Dedifferentiated amniotic fluid mesenchymal stem cell (primary cell): ENCODE results near the gene CMSS1.

Experiments
- DNase-seq: peaks from one replicate; pipeline ENCODE4 v3.0.0-alpha.2; 2016; ENCODE audit errors: extremely low spot score

The CMSS1 gene

DNA sequence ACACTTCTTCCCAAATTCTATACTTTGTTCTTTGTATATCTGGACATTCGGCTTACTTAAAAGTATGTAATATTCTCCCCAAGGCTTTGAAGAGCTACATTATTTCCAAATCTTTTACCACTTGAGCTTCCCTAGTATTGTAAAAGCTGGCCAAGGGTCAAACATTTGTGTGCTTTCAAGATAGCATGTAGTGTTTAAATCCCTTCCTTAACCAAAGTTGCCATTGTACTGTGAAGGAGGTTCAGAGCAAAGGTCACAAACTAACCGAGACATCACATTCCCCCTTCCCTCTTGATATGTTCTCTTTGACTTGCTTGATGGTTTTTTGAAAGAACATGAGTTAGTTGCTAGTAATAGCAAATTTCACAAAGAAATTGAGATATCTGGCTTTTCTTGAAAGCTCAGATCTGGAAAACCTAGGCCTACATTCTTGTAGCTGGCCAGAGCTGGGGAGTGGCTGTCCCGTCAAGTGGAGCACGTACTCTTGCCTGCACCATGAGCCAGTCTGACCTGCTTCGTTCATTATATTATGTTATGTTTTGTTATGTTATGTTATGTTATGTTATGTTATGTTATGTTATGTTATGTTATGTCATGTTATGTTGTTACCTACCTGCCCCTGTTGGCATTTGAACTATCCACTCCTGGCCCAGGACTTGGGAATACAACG, 236.4 kb downstream of the CMSS1 start:
- DNase-seq = no peak

DNA sequence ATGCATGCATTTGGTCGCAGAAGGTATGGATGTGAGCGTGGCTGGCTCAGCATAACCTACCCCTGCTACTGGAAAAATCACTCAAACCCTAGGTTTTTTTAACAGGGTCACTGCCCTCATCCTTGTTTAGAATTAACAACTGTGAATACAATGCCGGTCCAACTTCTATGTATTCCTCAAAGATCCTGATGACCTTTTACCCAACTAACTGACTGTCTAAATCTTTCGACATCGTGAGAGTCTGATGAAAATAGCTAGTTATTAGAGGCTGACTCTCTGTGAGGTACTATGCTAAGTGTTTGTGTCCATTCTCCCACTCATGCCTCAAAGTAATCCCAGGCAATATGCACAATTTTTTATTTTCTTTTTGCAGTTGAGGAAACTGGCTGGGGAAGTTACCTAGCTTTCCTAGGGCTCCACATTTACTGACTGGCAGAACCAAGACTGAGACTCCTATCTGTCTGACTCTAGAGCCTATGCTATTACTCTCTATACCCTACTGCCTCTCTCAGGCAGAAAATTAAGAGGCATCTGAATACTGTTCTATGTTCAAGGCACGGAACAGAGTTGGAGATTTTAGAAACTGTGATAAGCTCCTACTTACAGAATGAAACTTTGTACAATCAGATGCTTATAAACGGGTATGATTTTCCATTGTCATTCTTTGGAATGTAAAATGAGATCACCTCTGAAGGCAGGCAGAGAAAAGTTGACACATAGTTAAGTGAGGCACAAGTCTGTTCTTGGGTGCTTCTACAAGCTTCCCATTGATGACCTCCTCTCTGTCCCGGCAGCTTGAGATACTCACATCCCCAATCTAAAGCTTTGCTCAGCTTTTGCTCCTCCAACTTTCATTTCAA, 240.3 kb downstream of the CMSS1 start:
- DNase-seq = no peak

DNA sequence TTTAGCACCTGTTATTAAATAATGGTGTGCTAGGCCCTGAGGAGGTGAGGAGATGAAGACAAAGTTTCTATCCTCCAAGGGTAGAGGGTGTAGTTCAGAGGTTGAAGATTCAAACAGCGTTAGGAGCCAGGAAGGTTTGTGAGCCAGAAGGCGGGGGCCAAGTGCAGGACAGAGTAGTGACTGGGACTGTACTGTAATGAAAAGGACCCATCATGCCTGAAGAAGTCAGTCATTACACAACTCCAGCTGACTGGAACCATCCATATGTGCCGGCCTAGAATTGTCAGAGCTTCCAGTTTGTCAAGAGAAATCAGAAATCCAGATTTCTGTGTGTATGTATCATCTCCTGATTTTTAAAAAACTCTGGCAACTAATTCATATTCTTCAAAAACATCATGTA, 241.8 kb downstream of the CMSS1 start:
- no peak for DNase-seq

DNA sequence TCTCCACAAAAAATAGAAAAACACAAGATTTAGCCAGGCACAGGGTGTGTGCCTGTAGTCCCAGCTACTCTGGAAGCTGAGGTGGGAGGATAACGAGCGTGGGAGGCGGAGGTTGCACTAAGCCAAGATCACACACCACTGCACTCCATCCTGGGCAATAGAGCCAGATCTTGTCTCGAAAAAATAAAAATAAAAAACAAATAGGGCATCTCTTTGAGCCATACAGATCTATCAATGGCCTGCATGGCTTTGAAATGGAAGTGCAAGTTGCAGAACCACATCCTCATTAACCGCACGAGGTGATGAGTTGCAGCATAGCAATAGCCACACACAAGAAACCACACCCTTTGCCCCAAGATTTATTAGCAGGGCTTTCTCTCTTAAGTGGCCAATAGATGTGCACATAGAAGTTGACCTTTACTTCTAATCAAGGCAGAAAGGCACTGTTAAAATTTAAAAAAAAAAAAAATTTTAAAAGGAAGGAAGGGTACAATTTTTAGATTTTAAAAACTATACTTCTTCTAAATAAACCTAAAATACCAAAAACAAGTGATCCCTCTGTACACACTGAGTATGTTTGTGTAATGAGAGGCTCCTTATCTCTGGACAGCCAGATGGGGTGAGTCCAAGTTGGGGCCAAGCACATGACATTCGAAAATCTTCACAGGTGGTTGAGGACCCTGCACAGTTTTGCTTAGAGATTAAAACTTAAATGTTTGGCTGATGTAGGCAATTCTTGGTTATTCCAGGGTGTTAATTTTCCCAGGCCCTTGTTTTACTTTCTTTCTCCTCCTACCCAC, 243.2 kb downstream of the CMSS1 start:
- DNase-seq = no peak

DNA sequence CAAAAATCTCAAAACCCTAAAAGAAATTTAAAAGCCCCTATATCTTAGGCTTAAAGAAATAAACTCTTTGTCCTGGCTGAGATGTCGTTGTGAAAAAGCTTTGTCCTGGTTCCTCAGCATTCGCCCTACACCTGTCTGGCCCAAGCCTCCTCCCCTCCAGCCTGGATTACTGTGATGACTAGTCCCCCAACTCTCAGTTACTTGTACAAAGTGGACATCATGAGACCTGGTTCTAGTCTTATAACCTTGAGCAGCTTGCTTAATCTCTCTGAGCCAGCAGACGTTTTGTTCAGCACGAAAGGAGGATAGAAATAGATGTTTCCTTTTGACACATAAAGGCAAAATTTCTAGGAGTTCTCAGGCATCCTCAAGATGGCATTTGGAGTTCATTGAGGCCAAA, 245.0 kb downstream of the CMSS1 start:
- no peak for DNase-seq

DNA sequence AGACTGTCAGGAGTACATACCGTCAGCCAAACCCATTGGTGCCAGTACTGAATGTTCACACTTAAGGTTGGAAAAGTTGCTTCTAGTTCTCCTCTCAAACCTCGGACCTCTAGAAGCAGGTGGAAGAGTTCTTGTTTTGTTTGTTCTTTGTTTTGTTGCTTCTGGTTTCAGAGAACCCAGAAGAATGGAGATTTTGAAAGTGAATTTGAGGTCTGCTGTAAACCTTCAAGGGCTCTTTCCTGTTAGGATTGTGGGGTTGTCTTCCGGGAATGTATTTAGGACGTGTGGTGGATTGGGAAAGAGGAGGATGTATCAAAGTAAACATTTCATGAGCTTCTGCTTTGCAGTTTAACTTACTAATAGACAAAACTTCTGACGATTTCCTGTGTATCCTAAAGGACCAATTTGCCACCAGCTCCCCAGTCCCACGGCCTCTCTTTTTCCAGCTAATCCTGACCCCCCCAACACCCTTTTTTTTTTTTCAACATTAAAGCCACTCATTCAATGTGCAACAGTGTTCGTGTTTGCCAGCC, 246.3 kb downstream of the CMSS1 start:
- DNase-seq = no peak

DNA sequence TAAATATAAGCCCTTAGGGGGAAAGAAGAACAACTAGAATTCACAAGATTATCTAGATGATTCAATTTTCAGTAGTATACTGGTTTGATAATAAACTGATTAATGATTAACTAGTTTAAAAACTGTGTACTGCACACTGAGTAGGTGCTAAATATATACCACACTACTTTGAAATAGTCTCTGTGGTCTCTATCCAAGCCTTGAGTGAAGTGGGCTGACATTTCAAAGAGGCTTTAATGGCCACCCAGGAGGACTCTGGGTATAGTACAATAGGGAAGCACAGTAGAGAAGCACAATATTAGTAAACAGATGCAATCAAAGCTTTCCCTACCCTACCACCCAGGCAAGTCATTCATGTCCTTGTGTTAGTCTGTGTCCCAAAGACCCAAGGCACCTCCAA, 249.9 kb downstream of the CMSS1 start:
- DNase-seq = no peak

DNA sequence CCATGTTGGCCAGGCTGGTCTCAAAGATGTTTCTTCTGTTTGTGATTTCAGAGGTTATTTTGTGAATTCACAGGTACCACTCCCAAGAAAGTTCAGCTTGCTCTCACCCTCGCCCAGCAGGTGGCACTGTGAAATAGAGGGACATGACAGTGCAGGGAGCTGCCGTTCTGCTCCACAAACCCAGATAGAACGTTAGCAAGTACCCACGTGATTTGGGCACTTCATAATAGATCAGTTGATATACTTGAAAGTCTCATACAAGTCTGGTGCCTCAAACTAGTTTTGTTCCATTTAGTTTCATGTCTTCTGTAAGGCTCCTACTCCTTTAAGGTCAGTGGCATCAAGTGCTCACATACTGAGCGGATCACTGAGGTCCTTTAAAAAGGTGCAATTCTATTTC, 251.2 kb downstream of the CMSS1 start:
- DNase-seq = peak; percentile 68

DNA sequence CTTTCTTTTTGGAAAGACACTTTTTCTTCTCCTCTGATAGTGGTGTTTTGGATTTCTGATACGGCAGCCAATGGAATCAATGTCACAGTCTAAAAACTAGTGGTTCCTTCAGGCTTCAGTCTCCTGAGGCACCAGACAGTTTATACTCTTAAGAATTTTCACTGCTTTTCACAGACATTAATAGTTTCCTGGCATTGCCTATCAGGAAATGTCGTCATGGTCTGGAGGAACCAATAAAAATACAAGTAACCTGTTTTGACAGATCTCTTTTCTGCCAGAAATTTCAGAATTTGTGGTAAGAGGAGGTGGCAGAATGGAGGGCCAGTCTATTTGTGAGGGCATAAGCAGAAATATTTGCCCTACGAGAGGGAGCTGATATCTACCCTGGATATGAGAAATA, 251.8 kb downstream of the CMSS1 start:
- no peak for DNase-seq

DNA sequence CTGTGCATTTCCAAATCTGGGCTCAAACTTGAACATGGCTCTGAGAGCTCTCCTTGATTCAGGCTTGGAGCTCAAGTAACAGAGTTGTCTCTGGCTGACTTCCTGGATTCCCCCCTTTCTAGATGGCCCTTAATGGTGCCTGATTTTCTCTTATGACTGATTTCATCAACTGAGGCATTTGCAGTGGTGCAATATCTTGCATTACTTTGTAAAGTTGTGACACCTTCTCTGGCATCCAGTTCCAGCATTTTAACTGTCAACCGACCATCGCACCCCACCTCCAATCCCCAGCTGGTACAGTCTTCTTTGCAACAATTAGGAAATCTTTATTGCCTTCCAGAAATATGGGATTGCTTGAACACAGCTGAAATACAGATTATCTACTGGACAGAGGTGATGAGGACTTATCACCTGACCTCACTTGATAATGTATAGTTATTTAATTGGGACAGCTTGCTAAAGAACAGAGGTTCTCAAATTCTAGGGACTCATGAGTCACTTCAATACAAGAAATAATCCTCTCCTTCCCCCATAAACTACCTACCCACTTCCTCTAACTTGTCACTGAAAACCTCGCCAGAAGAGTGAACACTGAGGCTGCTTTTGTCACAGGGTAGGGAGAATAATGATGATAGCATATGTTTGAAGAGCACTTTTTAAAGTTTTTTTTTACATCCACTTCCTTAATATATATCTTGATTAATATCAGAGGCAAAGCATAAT, 254.8 kb downstream of the CMSS1 start:
- DNase-seq = no peak

DNA sequence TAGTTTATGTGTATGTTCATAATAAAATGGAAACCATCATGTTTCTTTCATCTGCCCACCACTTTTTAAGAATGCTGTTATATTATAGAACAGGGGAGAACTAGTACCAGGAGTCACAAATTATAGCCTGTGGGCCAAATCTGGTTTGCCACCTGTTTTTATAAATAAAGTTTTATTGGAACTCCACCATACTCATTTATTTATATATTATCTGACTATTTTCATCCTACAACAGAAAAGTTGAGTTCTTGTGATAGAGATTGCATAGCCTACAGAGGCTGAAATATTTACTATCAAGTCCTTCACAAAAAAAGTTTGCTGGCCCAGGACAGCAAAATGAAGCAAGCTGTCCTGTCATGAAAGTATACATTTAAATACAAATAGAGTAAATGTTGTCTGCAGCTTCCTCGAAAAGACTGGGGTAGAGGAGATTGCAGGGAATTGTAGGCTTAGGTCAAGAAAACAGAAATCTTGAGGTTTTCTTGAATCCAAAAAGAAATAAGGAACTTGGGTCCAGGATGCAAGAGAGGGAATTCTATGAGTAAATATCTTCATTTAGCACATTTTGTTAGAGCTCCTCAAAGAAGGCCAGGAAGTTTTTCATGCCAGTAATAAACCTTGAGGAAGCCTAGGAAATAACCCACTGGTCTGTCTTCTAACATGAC, 255.5 kb downstream of the CMSS1 start:
- no peak for DNase-seq

DNA sequence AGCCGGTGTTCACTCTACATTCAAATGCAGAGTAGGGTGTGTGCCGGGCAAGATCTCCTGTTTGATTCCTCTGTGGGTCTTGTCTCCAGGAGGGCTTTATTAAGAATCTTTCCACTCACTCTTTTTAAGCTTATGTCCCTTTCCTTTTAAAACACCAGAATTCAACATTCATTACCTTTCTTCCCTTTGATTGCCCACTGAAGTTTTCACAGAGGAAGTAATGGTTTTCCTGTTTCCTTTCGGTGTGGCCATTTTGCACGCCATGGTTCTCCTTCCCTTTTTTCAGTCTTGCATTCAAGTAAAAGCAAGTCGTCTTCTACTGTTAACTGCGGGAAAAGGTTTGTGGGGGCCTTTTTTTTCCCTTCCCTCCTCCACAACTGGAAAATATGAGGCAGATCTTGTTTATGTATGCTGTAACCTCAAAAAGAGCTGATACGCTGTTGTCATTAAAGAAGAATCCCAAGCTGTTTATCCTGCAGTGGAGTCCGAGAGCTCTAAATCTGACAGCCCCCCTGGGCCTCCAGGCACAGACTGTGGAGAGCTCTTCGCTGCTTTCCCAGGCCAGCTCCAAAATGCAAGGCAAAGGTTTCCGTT, 256.1 kb downstream of the CMSS1 start:
- peak; percentile 79 for DNase-seq

DNA sequence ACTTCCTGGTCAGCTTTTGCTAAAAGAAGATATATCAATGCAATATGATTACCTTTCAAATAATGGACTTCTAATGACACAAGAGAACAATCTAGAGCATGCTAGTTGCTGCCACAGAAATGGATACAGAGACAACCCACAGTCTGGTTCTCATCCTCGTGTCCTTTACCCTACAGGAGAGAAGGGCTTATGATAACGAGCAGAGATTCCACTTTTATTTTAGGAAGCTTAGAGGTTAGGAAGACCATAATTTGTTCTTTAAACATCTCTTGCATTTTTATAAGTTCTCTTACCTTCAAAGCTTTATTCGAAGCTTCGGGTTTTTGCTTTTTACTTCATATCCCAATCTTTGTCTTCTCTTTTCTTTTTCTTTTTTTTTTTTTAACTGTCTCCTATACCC, 257.5 kb downstream of the CMSS1 start:
- no peak for DNase-seq

DNA sequence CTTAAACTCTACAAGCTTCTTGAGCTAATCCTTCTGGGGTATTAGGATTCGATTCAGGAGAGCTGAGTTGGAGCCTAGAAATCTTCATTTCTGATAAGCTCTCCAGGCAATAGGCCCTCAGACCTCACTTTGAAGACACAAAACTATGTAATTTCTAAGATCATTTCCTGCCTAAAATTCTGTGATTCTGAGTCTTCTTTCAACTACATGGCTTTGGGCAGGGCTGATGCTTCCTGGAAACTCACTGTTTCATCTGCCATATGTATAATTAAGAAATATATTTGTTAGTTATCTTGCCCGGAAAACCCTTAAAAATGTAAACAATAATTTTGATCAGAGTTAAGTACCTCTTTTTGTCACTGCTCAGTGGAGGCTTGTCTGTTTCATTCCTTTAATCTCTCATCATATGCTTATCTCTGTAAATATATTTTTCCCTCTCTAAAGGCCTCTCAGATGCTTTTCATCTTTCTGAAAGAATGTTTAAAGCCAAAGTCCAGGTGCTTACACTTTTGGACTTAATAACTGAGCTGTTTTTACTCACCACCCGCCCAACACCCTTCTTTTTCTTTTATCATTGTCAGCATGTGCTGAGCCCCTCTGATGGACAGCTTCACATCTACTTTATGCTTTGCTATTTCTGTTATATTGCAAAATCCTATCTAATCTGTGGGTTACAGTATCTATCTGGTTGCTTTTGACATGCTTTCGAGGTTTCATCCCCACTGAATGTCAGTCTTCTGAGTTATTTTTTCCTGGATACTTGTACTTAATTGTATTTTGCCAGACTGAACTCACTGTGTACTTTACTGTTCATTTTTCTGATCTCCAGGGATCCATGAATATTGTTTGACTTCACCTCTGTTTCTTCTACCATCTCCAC, 258.4 kb downstream of the CMSS1 start:
- no peak for DNase-seq

DNA sequence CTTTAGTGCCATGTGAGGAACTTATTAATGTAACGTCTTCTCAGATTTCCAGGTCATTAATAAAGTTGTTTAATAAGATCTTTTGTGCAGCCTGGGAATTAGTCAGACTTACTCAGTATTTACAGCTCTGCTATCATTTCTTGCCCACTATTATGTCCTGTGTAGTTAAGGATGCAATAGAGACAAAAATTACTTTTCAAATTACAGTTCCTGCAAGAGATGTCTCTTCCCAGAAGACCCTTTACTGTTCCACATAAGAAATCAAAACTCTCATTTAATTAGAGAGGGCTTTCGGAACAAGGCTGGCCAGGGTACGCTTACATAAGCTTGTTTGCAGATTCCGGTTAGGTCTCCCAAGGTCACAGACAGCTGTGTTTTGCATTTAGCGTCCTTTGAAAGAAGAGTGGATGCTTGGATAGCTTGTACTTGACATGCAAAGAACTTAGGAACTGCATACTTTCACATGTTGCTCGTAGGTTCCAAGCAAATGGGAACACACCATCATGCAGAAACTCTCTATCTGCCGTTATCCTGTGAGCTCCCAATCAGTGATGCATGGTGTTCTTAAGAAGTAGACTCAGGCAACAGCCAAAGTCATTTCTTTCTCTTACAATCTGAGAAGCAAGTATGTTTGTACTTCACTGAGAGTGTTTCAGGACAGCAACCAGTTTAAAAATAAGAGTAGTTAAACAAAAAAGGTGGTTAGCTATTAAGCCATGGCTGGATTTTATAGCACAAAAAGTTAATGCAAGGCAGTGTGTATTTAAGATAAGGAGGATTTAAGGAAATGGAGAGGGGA, 259.3 kb downstream of the CMSS1 start:
- no peak for DNase-seq

DNA sequence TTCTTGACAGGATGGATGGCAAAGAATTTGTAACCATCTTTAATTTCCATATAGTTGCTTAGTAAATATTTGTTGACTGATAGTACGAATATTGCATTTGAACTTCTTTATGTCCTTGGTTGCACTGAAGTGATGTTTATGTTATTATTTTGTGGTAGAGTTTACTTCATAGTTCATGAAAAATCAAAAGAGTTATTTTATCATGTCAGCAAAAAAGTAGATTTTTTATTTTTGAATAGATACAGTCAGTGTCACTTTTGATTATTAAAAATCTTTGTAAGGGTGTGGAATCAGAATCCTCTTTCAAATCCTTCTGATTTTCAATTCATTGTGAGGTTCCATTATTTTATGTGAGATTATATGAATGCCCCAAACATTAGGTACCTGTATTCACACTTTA, 261.7 kb downstream of the CMSS1 start:
- no peak for DNase-seq

DNA sequence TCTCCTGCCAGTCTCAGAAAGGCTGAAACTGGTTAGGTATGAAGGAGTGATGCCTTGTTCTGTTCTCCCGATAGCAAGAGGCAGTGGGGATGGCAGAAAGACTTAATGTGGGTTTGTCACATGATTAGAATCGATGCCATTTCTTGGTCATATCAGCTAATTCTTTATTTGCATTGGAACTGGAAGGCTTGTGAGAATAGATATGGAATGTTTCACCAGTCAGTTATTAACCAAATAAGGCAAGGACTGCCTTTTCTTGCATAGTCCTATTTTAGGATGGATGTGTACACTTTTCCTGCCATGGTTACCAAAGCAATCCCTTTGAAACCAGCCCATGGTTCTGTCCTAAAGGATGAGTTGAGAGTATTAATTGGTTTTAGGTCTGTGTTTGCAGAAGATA, 262.9 kb downstream of the CMSS1 start:
- DNase-seq = no peak

DNA sequence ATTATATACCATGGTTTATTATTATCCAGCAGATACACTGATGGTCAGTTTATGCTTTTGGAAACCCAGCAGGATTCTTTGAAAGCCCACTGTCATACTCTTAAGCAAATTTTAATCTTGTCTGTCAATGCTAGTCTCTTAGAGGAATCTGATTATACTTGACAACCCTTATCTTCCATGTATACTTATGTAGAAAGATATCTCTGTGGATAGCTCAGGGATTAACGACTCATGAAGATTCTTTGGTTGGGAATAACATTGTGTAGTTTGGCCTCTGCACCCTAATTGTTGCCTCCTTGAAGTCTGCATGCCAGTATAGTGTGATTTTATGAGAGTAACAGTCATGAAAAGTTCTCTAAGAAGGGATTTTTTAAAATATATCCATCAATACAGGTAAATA, 263.6 kb downstream of the CMSS1 start:
- no peak for DNase-seq
